Posterior cingulate gyrus (tissue), 11 donors: Measurements from ENCODE around the gene FMNL1.
"Not testable (repeated sequence)": the region's sequence is repeated elsewhere in the genome, so short reads cannot be mapped to it uniquely, and the experiment has no call there.

Experiments
- DNase-seq, 10 donors: peaks; one replicate each; pipeline versions ENCODE4 v3.0.0 to v3.0.0-alpha.2; 2020 to 2021; ENCODE audit warnings: mixed read lengths in 3 of 10
- intact Hi-C: fragments of 100-400 bp; cut with DNase I; formaldehyde crosslinking; loops from one replicate; pipeline ENCODE4 v1.15.1; 2023

Gene FMNL1

GRCh38 chr17:45221081-45222013 is at the start of gene FMNL1:
TSS of gene FMNL1 (plus strand) at chr17:45221885. CDS start at chr17:45222125, 240 bp downstream.
- intact Hi-C loops, result no loop called here

GRCh38 chr17:45172232-45172540 is 49.5 kb upstream of the FMNL1 start:
- no peak for DNase-seq
- intact Hi-C loops, result no loop called here

More at GRCh38 chr17:45221081-45222013, at the start of gene FMNL1:
- peak in 3 of 10 donors; percentile 38 to 90 (median 79) for DNase-seq

- DNase-seq, result peak; percentile 78 to 98 (median 84)
Measured at GRCh38 chr17:45172541-45173286, 49.0 kb upstream of the FMNL1 start.

GRCh38 chr17:45175759-45176115 is 45.9 kb upstream of the FMNL1 start:
- peak in 1 of 10 donors; percentile 39 for DNase-seq
- intact Hi-C loops, result no loop called here

More at GRCh38 chr17:45172541-45173286, 49.0 kb upstream of the FMNL1 start:
- intact Hi-C loops, result no loop called here

- DNase-seq, result peak in 1 of 10 donors; percentile 43
- intact Hi-C loops, result no loop called here
Measured at GRCh38 chr17:45177563-45177962, 44.1 kb upstream of the FMNL1 start.

GRCh38 chr17:45184144-45184543 is 37.5 kb upstream of the FMNL1 start:
- DNase-seq, result no peak

GRCh38 chr17:45186801-45187354 is 34.8 kb upstream of the FMNL1 start:
- intact Hi-C loops, result no loop called here
- peak in 1 of 10 donors; percentile 0 for DNase-seq

More at GRCh38 chr17:45184144-45184543, 37.5 kb upstream of the FMNL1 start:
- intact Hi-C loops, result no loop called here

GRCh38 chr17:45189009-45189408 is 32.7 kb upstream of the FMNL1 start:
- intact Hi-C loops, result no loop called here

GRCh38 chr17:45190503-45191255 is 31.0 kb upstream of the FMNL1 start:
- intact Hi-C loops, result no loop called here
- DNase-seq, result peak in 2 of 10 donors; percentile 17 to 59

More at GRCh38 chr17:45189009-45189408, 32.7 kb upstream of the FMNL1 start:
- no peak for DNase-seq

GRCh38 chr17:45195424-45195823 is 26.3 kb upstream of the FMNL1 start:
- DNase-seq, result peak in 1 of 10 donors; percentile 12
- intact Hi-C loops, result loop anchor here (5.0 kb wide), 1 partner anchor 38 kb away; no protein-coding TSS in a partner anchor

- DNase-seq, result peak in 1 of 10 donors; percentile 51
- intact Hi-C loops, result loop anchor here (1.0 to 5.0 kb wide), 2 partner anchors 40 to 62 kb away; partner anchors contain the start of gene ACBD4
Measured at GRCh38 chr17:45197108-45197507, 24.6 kb upstream of the FMNL1 start.

- intact Hi-C loops, result loop anchor here (1.0 to 5.0 kb wide), 2 partner anchors 40 to 62 kb away; partner anchors contain the start of gene ACBD4
- peak; percentile 72 to 98 (median 92) for DNase-seq
Measured at GRCh38 chr17:45197555-45198334, 23.9 kb upstream of the FMNL1 start.

- intact Hi-C loops, result no loop called here
- DNase-seq, result peak in 1 of 10 donors; percentile 17
Measured at GRCh38 chr17:45200701-45201100, 21.0 kb upstream of the FMNL1 start.

- intact Hi-C loops, result no loop called here
- no peak for DNase-seq
Measured at GRCh38 chr17:45201457-45201856, 20.2 kb upstream of the FMNL1 start.

GRCh38 chr17:45201880-45202279 is 19.8 kb upstream of the FMNL1 start:
- DNase-seq, result peak in 1 of 10 donors; percentile 13
- intact Hi-C loops, result not testable (repeated sequence)

GRCh38 chr17:45218895-45219661 is 2.6 kb upstream of the FMNL1 start:
- intact Hi-C loops, result loop anchor here (1.0 kb wide), 1 partner anchor 166 kb away; no protein-coding TSS in a partner anchor
- peak; percentile 78 to 98 (median 94) for DNase-seq

- DNase-seq, result peak in 2 of 10 donors; percentile 24 to 27
- intact Hi-C loops, result no loop called here
Measured at GRCh38 chr17:45220079-45220478, 1.6 kb upstream of the FMNL1 start.

GRCh38 chr17:45222014-45222288 is 266 bp downstream of the FMNL1 start:
- intact Hi-C loops, result no loop called here
- peak in 1 of 10 donors; percentile 72 for DNase-seq
